ENCODE data around the gene ADH4.
"Not testable (repeated sequence)": the region's sequence is repeated elsewhere in the genome, so short reads cannot be mapped to it uniquely, and the experiment has no call there.

ADH4 gene

DNA sequence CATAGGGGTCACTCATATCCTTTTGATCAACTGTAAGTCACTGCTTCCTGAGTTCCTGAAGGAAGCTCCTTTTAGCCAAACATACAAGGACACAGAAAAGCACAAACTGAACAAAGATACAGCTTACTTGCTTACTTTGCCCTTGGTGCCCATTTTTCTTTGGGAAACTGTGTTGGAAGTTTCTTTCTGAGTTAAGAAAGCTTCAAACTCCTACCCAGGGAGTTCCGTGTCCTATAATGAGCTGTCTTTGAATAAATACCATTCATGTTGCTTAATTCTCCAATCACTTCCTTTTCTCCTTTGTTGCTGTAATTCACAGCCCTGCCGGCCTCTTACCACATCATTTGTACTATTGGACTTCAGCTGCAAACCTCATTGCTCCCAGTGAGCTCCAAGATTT, at the start of gene ADH4:
TSS of gene ADH4 (minus strand) at position 228 of the 400 bp plus-strand sequence. CDS start at position 153, 75 bp downstream.
- DNase-seq: no peak

GRCh38 chr4:99190336-99190735, 46.2 kb upstream of the ADH4 start:
- no peak for DNase-seq

DNA sequence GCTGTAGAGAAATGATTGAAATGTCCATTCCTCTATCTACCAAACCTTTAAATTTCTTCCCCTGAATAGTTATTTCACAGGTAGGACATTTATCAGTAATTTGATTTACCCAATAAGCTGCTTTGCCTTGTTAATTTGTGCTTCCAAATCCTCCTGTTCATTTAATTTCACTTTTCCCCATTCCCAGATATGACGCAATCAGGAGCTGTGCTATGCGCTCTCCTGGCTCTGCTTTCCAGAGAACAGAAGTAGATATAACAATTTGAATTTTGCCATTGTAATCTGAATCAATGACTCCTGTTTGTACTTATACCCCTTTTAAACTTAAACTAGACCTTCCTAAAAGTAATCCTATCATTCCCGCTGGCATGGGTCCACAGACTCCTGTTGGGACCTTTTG, 45.8 kb upstream of the ADH4 start:
- not testable (repeated sequence) for DNase-seq

GRCh38 chr4:99186029-99186428, 41.9 kb upstream of the ADH4 start:
- DNase-seq: no peak

- DNase-seq: no peak
These were observed 41.5 kb upstream of the ADH4 start for GRCh38 chr4:99185581-99185980.

DNA sequence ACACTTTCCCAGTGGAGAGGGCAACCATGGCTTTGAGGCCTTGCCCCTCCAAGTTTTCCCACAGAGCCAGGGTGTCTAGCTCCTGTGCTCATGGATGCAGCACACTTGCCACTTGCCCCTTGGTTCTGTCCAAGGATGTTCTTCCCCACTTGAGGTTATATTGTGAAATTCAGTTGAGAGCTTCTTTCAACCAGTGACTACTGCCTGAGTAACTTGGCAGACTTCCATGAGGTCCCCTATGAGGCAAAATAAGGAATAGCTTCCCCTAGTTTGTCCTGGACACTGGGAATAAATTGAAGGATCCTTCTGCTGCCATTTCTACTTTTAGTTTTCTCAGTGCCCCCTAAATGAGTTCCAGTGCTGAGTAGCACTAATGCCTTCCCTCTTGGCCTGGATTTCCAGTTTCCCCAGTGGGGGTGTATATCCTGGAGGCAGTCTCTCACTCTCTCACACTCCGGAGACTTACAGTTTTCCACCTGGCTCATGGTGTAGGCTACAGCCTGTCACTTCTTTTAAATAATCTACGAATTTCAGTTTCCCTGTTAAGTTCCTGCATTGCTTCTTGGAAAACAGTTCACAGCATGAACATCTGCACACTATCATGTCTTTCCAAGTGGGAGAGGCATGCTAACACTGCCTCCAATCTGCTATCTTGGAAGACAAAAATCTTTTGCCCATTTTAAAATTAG, 36.4 kb upstream of the ADH4 start:
- no peak for DNase-seq

- no peak for DNase-seq
These were observed 35.5 kb upstream of the ADH4 start for GRCh38 chr4:99179626-99180025.

GRCh38 chr4:99179178-99179577, 35.1 kb upstream of the ADH4 start:
- DNase-seq: no peak

DNA sequence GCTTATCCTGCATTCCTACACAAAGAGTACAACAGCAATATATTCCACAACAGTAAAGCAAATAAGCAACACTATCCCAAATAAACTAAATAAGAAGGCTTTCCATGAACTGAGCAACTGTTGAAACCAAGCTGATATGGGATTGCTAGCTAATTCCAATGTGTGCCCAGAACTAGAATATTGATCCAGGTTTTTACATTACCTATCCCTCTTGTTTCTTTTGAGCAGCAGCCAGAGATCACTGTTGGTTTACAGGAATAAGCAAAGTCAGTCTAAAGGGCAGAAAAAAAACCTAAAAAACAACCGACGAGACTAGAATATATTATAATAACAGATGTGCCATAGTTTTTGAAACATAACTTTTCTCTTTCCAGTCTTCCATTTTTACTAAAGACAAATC, 22.4 kb upstream of the ADH4 start:
- no peak for DNase-seq

GRCh38 chr4:99165978-99166377, 21.9 kb upstream of the ADH4 start:
- no peak for DNase-seq

- DNase-seq: no peak
These were observed 17.4 kb upstream of the ADH4 start for GRCh38 chr4:99161373-99162099.

DNA sequence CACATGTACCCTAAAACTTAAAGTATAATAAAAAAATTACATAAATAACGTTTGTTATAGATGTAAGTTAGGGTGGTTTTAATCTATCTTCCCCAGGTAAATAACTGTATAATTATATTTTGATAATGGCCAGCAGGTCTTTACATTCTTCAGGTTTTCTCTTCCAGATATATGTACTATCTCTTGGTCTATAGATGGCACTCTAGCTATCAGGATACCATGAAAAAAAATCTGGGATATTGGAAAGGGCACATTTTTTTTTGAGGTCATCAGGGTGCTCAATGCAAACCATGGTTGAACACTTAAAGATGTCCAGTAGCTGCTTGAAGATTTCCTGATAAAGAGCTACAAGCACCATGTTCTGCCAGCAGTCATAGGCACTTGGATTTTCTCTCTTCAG, 15.6 kb upstream of the ADH4 start:
- no peak for DNase-seq

DNA sequence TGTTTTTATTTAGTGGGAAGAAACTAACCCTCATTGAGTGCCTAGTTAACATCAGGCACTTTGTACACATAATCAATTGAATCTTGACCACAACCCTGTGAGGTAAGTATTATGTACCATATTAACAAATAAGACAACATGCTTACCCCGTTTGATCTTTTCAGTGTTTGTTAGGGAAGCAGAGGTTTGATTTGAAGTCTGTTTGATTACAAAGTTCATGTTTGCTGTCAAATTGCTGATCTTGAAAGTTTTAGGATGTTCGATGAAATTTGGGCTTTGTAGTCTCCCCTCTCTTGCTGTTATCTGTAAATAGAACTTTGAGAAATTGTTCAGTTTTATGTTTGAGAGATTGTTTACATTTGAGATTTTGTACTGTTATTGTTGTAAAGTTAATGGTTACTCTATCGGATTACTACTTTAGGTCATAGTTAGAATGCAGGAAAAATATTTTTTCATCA, 13.4 kb upstream of the ADH4 start:
- no peak for DNase-seq

DNA sequence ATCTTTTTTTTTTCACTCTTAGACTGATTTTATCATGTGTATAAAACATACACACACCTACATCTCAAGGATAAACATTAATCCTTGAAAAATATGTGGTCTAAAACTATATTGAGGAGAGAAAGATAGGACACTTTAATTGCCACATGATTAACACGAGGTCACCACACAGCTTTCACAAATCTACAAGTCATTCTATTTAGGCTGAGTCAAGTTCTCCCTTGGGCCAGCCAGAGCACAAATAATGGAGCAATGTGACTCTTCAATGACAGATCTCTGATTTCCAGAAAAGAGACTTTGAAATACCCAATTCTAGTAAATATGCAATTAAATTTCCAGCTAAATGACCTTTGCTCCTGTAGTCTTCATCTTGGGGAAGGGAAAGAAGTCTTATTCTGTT, 12.9 kb upstream of the ADH4 start:
- DNase-seq: no peak

GRCh38 chr4:99154658-99155342, 10.7 kb upstream of the ADH4 start:
- no peak for DNase-seq

DNA sequence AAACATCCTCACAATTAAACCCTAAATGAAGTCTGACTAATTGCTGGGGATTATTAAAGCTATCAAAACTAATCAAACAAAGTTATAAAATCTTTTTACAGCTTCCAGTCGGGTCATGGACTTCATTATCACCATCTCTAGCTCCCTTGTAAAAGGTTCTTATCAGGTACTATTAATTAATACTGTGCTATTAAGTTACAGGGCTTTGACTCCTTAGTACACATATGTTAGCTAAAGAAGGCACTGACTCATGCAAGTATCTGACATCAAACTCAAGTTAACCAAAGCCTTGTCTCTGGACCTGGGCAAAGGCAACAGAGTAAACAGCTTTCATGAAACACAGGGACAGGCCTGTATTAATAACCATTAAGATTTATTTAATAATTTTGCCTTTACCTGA, 7.9 kb upstream of the ADH4 start:
- no peak for DNase-seq

DNA sequence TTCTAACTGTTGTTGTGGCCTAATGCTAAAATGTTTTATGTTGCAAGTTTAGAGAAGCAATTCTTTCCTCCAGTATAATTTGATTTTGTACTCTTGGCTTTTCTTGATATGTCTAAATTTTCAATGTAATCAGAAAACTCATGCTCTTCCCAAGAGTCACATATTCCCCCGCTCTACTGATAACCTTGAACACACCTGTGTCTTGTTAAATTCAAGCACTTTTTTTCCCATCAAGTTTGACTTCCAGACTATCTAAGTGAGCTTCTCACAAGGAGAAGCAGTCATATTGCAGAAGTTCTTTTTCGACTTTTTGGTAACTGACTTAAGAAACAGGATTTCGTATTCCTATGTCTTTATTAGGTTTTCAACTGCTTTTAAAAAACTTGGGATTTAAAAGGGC, 7.4 kb upstream of the ADH4 start:
- DNase-seq: no peak

DNA sequence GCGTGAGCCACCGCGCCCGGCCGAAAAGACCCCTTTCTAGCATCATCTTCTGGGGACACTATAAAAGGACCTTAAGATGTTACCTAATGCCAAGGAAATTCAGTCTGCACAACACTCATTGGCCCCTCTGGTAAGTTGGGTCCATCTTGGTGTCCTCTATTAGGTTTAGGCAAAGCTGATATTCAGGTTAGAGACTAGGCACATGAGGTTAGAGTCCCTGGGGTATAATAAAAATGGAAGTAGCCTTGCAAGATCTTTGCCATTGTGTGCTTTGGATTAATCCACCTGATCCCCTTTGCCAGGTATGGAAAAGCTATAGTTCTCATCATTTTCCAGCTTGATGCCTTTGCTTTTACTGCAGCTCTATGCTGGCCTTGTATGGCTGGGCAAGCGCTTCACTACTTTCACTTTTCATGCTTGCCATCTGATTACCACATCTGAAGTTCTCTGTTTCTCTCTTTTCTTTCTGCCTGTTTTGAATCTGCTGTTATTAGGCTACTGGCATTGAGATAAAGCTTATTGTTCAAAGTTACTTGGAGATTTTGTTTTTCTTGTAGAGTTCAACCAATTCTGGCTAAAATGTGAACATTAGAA, 5.4 kb upstream of the ADH4 start:
- DNase-seq: no peak

DNA sequence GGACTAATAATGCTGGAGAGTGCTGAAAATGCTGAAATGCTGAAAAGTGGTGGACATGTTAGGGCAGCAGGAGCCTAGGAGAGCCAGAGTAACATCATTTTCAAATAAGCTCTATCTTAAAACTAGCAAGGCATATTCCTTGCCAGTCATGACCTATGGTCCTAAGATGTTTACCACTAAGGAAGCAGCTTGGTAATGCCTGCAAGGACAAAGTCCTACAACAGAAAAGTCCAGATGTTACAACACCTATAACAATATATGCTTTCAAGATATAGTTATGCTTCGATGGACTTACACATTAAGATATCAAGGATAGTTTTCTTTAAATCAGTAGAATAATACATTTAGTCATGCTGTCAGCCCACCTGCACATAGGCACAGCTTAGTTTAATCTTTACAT, 4.5 kb upstream of the ADH4 start:
- DNase-seq: no peak

GRCh38 chr4:99144587-99144986, 490 bp upstream of the ADH4 start:
- no peak for DNase-seq

GRCh38 chr4:99136329-99136728, 7.8 kb downstream of the ADH4 start:
- no peak for DNase-seq

GRCh38 chr4:99135541-99136162, 8.4 kb downstream of the ADH4 start:
- DNase-seq: no peak

DNA sequence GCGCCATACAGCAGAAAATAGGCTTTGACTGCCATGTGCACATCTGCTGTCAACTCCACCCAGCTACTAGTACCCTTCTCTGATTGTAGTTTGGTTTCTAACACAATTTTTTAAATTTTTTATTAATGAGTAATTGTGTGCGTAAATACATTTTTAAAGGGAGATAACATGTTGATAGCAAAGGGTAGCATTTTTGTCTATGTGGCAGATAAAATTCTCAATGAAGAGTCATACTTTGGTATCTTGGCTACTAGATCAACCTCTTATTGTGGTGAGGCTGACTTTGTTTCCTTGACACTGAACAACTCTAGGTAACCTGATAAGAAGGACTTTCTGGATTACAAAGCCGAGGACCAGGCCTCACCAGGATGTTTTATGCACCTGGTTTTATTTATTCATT, 9.5 kb downstream of the ADH4 start:
- no peak for DNase-seq

All from NCI-H510A treated with DMSO at 0.1 percent for 48 hours (cell line).